K562 (cell line): ENCODE results near the gene RAB40B. TPM values are rescaled to one million over a fixed set of nuclear protein-coding genes. Genes with fewer than 3 reads are reported as not detected.

Experiments used
- GABPB1 ChIP-seq: sonication (generic); formaldehyde crosslinking; IDR thresholded peaks from 2 replicates; pipeline ENCODE4 v1.8.0; 2022; ENCODE audit warnings: mild to moderate bottlenecking, missing genetic modification reagents
- polyA plus RNA-seq, 8 experiments: library from polyadenylated mRNA; depleted of rRNA in 4 of 8; stranded (reverse) in 5 of 8; unstranded in 3 of 8; fragments of >200 nt; fragmentation: Nextera tagmentation in 2 of 8; fragmentation: Illumina TruSeq in 1 of 8; extraction: Ambion mirVana in 2 of 8; extraction: Trizol in 1 of 8; gene quantifications; 2 replicates each; pipeline versions ENCODE4 v1.2.1 to v1.2.3, GENCODE V29; 2011 to 2014; ENCODE audit warnings: inconsistent platforms in 1 of 8, missing spikeins in 1 of 8
- total RNA-seq, 7 experiments: library from RNA; depleted of rRNA in 6 of 7; stranded (reverse); fragments of >200 nt in 6 of 7; fragmentation: Illumina TruSeq in 2 of 7; extraction: Trizol in 2 of 7; gene quantifications; 2 replicates each; pipeline versions ENCODE4 v1.2.1 to v1.2.3, GENCODE V29; 2011 to 2021; ENCODE audit warnings: low replicate concordance in 1 of 7
- TF ChIP-seq, protein P1 (sequence below): fragments of 450-650 bp; formaldehyde crosslinking; IDR thresholded peaks from 2 replicates; pipeline ENCODE4 v1.4.0; 2020; ENCODE audit warnings: mild to moderate bottlenecking, moderate library complexity
- TF ChIP-seq, protein P2 (sequence below): fragments of 450-650 bp; conservative IDR thresholded peaks from 2 replicates; pipeline ENCODE4 v1.6.1; 2016; ENCODE audit warnings: missing genetic modification characterization, low read depth, mild to moderate bottlenecking, missing compliant biosample characterization, moderate library complexity
- TF ChIP-seq, protein P3 (sequence below), 2 experiments: fragments of 450-650 bp; conservative IDR thresholded peaks; 2 replicates each; pipeline ENCODE4 v1.6.1; 2017; ENCODE audit warnings: mild to moderate bottlenecking in 2 of 2, moderate library complexity in 2 of 2

Gene RAB40B
- total and polyA plus RNA-seq, 9 of the 15 experiments (the other 6 are each of a cell fraction or from before 2014, with no cell fraction given), result 0.13 to 4.6 (median 1.4) TPM

DNA sequence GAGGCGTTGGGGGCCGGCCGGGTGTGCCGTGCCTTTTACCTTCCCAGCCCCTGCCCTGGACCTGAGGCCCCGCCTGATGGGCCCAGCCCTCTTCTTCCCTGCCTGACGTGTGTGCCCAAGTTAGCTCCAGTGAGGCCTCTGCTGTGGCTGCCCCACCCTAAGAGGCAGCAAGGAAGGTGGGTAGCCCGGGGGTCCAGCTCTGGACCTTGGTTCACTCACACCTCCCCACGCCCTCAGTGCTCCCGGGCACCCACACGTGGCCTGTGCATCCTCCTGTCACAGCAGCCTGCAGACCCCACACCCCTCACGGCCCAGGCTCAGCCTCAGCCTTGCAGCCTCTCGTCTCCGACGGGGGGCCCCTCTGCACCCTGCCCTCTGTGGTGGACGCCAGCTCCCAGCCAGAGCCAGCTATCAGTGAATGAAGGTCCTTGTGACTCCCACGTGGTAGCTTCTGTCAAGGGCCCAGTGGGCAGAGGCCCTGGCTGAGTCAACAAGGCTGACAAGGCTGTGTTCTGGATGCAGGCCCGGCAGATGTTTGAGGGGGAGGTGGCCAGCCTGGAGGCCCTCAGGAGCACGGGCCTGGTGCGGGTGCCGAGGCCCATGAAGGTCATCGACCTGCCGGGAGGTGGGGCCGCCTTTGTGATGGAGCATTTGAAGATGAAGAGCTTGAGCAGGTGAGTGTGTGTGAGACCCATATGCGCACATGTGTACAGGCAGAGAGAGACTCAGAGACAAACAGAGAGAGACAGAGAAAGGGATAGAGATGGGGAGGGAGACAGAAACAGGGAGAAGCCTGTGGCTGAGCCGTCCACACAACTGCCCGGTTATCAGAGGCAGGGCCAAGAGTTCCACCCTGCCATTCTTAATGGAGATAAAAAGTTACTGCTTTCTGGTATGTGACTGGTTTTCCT lies 39.7 kb upstream of the RAB40B start (continued):
- TF ChIP-seq, protein P1, sequence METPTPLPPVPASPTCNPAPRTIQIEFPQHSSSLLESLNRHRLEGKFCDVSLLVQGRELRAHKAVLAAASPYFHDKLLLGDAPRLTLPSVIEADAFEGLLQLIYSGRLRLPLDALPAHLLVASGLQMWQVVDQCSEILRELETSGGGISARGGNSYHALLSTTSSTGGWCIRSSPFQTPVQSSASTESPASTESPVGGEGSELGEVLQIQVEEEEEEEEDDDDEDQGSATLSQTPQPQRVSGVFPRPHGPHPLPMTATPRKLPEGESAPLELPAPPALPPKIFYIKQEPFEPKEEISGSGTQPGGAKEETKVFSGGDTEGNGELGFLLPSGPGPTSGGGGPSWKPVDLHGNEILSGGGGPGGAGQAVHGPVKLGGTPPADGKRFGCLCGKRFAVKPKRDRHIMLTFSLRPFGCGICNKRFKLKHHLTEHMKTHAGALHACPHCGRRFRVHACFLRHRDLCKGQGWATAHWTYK, result 0 out of 2 replicates have a peak, but pooled peaks have one; percentile 21
- TF ChIP-seq, protein P2, sequence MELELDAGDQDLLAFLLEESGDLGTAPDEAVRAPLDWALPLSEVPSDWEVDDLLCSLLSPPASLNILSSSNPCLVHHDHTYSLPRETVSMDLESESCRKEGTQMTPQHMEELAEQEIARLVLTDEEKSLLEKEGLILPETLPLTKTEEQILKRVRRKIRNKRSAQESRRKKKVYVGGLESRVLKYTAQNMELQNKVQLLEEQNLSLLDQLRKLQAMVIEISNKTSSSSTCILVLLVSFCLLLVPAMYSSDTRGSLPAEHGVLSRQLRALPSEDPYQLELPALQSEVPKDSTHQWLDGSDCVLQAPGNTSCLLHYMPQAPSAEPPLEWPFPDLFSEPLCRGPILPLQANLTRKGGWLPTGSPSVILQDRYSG (tag), result peak; percentile 48; the same call in 1 of the 2 replicates
- peak; percentile 53; the same call in 1 of the 2 replicates for TF ChIP-seq GABPB1 (CRISPR knock-in tag)
- TF ChIP-seq, protein P3, sequence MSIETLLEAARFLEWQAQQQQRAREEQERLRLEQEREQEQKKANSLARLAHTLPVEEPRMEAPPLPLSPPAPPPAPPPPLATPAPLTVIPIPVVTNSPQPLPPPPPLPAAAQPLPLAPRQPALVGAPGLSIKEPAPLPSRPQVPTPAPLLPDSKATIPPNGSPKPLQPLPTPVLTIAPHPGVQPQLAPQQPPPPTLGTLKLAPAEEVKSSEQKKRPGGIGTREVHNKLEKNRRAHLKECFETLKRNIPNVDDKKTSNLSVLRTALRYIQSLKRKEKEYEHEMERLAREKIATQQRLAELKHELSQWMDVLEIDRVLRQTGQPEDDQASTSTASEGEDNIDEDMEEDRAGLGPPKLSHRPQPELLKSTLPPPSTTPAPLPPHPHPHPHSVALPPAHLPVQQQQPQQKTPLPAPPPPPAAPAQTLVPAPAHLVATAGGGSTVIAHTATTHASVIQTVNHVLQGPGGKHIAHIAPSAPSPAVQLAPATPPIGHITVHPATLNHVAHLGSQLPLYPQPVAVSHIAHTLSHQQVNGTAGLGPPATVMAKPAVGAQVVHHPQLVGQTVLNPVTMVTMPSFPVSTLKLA (conservative IDR thresholded peaks at IDR 0.05), result peak; percentile 87 to 91
